ENCODE results near the gene KCNQ1.

DNA sequence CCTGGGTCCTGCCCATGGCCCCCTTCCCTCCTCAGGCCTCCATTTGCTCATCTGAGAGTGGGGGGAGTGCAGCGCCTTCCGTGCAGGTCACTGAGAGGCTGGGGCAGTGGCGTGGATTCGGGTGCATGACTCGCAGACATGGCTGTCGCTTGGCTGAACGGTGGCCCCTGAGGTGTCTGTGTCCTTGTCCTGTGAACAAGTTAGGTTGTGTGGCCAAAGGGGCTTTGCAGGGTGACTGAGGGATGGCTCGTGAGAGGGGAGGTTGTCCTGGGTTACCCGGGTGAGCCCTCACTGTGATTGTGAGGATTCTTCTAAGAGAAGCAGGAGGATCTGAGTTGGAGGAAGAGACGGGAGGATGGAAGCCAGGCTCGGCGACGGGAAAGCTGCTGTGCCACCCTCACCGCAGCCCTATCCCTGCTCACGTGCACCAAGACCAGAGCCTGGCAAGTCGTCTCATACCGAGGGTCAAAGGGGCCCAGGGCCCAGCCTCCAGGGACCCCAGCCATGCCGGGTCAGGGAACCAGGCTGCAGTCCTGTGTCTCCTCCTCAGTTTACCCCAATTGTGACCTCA is 79.1 kb downstream of the KCNQ1 start:
- TF ChIP-seq POLR2A (IDR thresholded peaks at IDR 0.05): no peak
- TF ChIP-seq, protein P1, sequence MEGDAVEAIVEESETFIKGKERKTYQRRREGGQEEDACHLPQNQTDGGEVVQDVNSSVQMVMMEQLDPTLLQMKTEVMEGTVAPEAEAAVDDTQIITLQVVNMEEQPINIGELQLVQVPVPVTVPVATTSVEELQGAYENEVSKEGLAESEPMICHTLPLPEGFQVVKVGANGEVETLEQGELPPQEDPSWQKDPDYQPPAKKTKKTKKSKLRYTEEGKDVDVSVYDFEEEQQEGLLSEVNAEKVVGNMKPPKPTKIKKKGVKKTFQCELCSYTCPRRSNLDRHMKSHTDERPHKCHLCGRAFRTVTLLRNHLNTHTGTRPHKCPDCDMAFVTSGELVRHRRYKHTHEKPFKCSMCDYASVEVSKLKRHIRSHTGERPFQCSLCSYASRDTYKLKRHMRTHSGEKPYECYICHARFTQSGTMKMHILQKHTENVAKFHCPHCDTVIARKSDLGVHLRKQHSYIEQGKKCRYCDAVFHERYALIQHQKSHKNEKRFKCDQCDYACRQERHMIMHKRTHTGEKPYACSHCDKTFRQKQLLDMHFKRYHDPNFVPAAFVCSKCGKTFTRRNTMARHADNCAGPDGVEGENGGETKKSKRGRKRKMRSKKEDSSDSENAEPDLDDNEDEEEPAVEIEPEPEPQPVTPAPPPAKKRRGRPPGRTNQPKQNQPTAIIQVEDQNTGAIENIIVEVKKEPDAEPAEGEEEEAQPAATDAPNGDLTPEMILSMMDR (IDR thresholded peaks at IDR 0.05): no peak

All from adrenal gland (tissue), 5 donors.